Glutamatergic neuron (in vitro differentiated cells): Measurements from ENCODE around the gene TMEM147. TPM values are rescaled to one million over a fixed set of nuclear protein-coding genes. Genes with fewer than 3 reads are reported as not detected.

Source experiments
- DNase-seq: peaks from one replicate; pipeline ENCODE4 v3.0.0; 2022
- H3K27ac Mint-ChIP-seq: one replicate; pipeline ENCODE4 v1.8.0; 2020; ENCODE audit warnings: mild to moderate bottlenecking, mixed read lengths, inconsistent platforms; ENCODE audit not compliant: unreplicated experiment
- H3K27me3 Mint-ChIP-seq: one replicate; pipeline ENCODE4 v1.8.0; 2020; ENCODE audit warnings: mild to moderate bottlenecking, moderate library complexity, mixed read lengths, inconsistent platforms; ENCODE audit not compliant: unreplicated experiment
- H3K36me3 Mint-ChIP-seq: one replicate; pipeline ENCODE4 v1.8.0; 2020; ENCODE audit warnings: mild to moderate bottlenecking, mixed read lengths, inconsistent platforms; ENCODE audit not compliant: unreplicated experiment
- H3K4me1 Mint-ChIP-seq: one replicate; pipeline ENCODE4 v1.8.0; 2020; ENCODE audit warnings: mild to moderate bottlenecking, low read depth, mixed read lengths, inconsistent platforms; ENCODE audit not compliant: unreplicated experiment
- H3K4me3 Mint-ChIP-seq: one replicate; pipeline ENCODE4 v1.8.0; 2020; ENCODE audit warnings: mild to moderate bottlenecking, mixed read lengths, inconsistent platforms; ENCODE audit not compliant: unreplicated experiment
- H3K9me3 Mint-ChIP-seq: one replicate; pipeline ENCODE4 v1.8.0; 2020; ENCODE audit warnings: mild to moderate bottlenecking, moderate library complexity, mixed read lengths, inconsistent platforms; ENCODE audit not compliant: unreplicated experiment
- total RNA-seq: library from RNA; stranded (reverse); fragmentation: NEBNext Ultra II Directional; extraction: Animal tissue kit (Norgen Biotek cat#: 25700); gene quantifications from one replicate; pipeline ENCODE4 v1.2.1, GENCODE V29; 2021; ENCODE audit not compliant: unreplicated experiment
- TF ChIP-seq, protein P1 (sequence below): fragments of 200-600 bp; sonication (generic); IDR thresholded peaks from one replicate; pipeline ENCODE4 v1.5.0; 2021; ENCODE audit not compliant: partially characterized antibody, unreplicated experiment

Gene TMEM147
- total RNA-seq, 1 donor from 2014 or later: 67.2 TPM

DNA sequence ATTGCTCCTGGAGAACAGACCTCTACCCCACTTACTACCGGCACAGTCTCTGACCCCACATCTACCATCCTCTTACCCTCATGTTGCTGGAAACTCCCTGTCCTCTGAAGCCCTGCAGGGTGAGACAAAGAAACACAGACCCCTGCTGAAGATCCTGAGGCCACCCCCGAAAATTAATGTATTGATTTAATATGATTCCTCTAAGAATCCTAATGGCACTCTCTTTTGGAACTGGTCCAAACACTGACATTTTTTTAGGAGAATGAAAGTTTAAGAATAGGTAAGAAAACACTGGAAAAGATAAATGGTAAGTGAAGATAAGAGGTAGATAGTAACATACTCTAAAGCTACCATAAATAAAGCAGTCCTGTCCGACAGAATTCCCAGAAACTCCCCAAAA lies 37.3 kb upstream of the TMEM147 start:
- DNase-seq: no peak
- TF ChIP-seq, protein P1, sequence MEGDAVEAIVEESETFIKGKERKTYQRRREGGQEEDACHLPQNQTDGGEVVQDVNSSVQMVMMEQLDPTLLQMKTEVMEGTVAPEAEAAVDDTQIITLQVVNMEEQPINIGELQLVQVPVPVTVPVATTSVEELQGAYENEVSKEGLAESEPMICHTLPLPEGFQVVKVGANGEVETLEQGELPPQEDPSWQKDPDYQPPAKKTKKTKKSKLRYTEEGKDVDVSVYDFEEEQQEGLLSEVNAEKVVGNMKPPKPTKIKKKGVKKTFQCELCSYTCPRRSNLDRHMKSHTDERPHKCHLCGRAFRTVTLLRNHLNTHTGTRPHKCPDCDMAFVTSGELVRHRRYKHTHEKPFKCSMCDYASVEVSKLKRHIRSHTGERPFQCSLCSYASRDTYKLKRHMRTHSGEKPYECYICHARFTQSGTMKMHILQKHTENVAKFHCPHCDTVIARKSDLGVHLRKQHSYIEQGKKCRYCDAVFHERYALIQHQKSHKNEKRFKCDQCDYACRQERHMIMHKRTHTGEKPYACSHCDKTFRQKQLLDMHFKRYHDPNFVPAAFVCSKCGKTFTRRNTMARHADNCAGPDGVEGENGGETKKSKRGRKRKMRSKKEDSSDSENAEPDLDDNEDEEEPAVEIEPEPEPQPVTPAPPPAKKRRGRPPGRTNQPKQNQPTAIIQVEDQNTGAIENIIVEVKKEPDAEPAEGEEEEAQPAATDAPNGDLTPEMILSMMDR: no peak
- H3K36me3 Mint-ChIP-seq: no peaks in the 10 kb centered on the region
- H3K27ac Mint-ChIP-seq: no peak overlapping the region
- no peak overlapping the region for H3K4me3 Mint-ChIP-seq
- peaks cover 13% of the 10 kb centered on the region for H3K27me3 Mint-ChIP-seq
- H3K4me1 Mint-ChIP-seq: no peaks in the 10 kb centered on the region
- H3K9me3 Mint-ChIP-seq: peaks cover 5% of the 10 kb centered on the region

- Mint-ChIP-seq H3K36me3 (no peaks in the 10 kb centered on the region), H3K4me3 (no peak overlapping the region), H3K9me3 (peaks cover 5% of the 10 kb centered on the region), H3K27ac (no peak overlapping the region), H3K4me1 (no peaks in the 10 kb centered on the region), H3K27me3 (peaks cover 13% of the 10 kb centered on the region)
- TF ChIP-seq, protein P1: no peak
- DNase-seq: no peak
Observed at GRCh38 chr19:35509018-35509652, 36.3 kb upstream of the TMEM147 start.

- no peaks in the 10 kb centered on the region for H3K36me3 Mint-ChIP-seq
- TF ChIP-seq, protein P1: peak; percentile 97
- H3K27me3 Mint-ChIP-seq: peaks cover 15% of the 10 kb centered on the region
- H3K4me1 Mint-ChIP-seq: no peaks in the 10 kb centered on the region
- peak; percentile 84 for DNase-seq
- H3K9me3 Mint-ChIP-seq: peaks cover 7% of the 10 kb centered on the region
- peak overlapping the region; percentile 57 for H3K4me3 Mint-ChIP-seq
- H3K27ac Mint-ChIP-seq: no peak overlapping the region
Observed at GRCh38 chr19:35509861-35510625, 35.4 kb upstream of the TMEM147 start.

GRCh38 chr19:35510626-35510964 lies 34.8 kb upstream of the TMEM147 start:
- H3K27me3 Mint-ChIP-seq: peaks cover 12% of the 10 kb centered on the region
- peaks cover 7% of the 10 kb centered on the region for H3K9me3 Mint-ChIP-seq
- no peak for DNase-seq
- no peak overlapping the region for H3K4me3 Mint-ChIP-seq
- TF ChIP-seq, protein P1: peak; percentile 28
- no peaks in the 10 kb centered on the region for H3K4me1 Mint-ChIP-seq
- H3K36me3 Mint-ChIP-seq: no peaks in the 10 kb centered on the region
- H3K27ac Mint-ChIP-seq: no peak overlapping the region

GRCh38 chr19:35511337-35511736 lies 34.1 kb upstream of the TMEM147 start:
- Mint-ChIP-seq H3K4me3 (no peak overlapping the region), H3K36me3 (no peaks in the 10 kb centered on the region), H3K9me3 (peaks cover 7% of the 10 kb centered on the region), H3K27ac (no peak overlapping the region), H3K27me3 (peaks cover 14% of the 10 kb centered on the region), H3K4me1 (no peaks in the 10 kb centered on the region)
- TF ChIP-seq, protein P1: no peak
- DNase-seq: no peak
